HG02884 (cell line): Measurements from ENCODE around the gene FAM78A.

Source experiments
- ATAC-seq: cut with Tn5 transposase; IDR thresholded peaks from one replicate; pipeline ENCODE4 v1.9.1; 2021; ENCODE audit warnings: mild to moderate bottlenecking, moderate library complexity; ENCODE audit not compliant: unreplicated experiment

FAM78A gene

GRCh38 chr9:131303381-131304321, 27.3 kb upstream of the FAM78A start:
- no peak for ATAC-seq

GRCh38 chr9:131302244-131303075, 26.1 kb upstream of the FAM78A start:
- no peak for ATAC-seq

DNA sequence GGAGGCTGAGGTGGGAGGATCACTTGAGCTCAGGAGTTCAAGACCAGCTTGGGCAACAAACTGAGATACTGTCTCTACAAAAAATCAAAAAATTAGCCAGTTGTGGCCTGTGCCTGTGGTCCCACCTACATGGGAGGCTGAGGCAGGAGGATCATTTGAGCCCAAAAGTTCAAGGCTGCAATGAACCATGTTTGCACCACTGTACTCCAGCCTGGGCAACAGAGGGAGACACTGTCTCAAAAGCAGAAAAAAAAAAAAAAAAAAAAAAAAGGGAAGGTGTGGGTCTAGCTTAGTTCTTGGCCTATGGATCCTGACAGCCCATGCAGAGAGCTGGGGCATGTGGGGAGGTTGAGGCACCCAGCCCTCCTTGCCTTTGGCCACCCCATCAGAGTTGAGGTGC, 24.1 kb upstream of the FAM78A start:
- ATAC-seq = no peak

- no peak for ATAC-seq
These were observed 23.6 kb upstream of the FAM78A start for GRCh38 chr9:131299961-131300347.

DNA sequence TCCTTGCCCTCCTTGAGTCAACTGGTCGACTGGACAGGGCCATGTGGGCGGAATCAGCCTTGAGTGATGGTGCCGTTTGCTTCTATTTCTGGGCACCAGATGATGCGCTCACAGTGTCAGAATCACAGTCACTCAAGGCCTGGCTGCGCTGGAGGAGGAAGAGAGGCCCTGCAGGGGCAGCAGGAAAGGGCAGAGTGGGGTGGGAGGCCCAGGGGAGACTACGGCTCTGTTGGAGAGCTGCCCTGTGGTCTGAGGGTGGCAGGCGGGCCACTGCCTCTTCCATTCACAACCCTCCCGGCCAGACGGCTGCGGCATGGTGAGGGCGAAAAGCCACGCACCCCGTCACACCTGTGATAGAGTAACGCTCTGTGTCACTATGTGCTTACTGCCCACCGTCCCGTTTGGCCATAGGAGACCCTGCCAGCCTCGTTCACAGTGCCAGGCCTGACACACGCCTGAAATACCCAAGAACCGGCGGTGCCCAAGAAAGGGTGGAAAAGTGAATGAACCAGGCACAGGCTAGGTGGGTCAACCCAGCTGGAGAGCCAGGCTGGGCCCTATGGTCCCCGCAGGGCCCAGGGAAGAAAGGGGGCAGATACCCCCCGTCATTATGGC, 23.1 kb upstream of the FAM78A start:
- no peak for ATAC-seq

DNA sequence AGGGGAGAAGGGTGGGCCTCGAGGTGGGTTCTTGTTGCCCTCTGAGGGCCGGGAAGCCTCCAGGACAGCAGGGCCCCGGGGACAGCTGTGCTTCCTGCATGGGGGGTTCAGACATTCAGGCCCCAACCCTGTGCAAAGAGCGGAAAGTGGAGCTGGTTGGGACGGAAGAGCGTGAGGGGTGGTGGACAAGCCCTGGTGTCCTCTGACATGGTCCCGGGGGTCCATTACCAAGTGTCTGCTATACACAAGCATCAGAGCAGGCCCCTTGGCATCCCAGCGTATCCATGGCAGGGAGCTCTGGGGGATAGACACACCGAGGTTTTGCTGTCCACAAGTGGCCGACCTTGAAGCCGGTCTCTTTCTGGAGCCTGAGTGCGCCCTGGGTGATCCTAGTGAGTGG, 22.5 kb upstream of the FAM78A start:
- ATAC-seq = no peak

DNA sequence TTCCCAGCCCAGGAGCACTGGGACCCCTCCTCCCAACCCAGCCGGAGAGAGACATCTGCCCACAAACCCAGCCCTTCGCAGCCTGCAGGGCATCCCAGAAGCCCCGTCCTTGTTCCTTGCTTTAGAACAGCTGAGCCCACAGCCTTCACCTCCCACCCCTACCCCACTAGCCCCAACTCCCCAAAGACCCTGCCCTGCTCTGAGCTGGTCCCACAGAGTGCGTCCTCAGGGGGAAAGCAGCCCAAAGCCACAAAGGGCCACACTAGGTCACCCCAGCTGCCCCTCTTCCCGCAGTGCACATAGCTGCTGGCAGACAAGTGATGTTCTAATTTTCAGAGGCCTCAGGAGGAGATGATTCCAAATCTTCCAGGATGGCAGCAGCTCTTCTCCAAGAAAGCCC, 22.0 kb upstream of the FAM78A start:
- no peak for ATAC-seq

DNA sequence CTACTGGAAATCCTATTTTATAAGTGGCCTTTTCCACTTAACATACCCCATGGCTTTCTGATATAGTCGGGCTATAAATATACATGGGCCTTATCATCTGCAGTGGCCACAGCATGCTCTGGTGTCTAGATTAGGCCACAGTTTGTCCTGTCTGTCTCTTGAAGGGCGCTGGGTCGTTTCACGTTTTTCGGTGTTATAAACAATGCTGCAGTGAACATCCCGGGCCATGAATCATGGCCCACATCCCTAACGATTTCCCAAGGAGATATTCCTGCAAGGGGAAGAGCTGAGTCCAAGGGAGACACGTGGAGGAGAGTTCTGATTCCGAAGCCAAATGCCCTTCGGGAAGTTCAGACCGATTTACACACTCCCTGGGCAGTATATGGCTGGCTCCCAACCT, 21.6 kb upstream of the FAM78A start:
- no peak for ATAC-seq

DNA sequence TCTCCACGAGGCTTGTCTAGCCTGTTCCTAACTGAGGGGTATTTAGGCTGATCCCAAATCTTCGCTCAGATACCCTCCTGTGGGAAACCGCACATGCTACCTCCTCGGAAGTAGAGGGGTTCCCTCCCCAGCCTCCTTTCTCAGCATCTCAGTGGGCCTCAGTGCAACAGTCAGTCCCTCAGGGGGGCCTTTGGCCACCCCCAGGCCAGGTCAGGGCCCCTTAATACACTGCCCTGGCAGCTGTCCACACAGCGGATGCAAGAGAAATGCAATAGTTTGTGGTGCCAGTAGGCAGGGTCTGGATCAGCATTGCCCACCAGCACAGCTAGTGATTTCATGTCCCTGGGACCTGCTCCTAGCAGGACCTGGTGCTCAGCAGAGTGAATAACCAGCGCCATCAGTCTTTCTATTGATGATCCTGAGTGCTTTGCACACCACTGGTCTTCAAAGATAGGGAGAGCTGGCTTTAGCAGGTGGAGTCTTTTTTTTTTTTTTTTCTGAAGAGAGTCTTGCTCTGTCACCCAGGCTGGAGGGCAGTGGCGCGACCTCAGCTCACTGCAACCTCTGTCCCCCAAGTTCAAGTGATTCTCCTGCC, 20.7 kb upstream of the FAM78A start:
- ATAC-seq = no peak

DNA sequence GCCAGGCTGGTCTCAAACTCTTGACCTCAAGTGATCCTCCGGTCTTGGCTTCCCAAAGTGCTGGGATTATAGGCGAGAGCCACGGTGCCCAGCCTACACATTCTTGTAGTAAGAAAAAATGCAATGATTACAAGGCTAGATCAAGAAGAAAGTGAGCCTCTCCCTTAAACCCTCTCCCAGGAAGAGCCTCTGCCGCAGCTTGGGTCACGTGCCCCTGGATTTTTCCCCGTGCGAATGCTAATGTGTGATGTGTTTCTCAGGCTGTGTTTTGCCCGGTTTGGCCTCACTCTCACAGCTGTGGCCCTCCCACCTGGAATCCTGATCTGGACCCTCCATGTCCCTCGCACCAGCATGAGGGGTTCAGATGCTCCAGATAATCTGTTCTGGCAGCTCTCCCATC, 20.1 kb upstream of the FAM78A start:
- ATAC-seq = no peak

- ATAC-seq = no peak
These were observed 16.6 kb upstream of the FAM78A start for GRCh38 chr9:131292937-131293336.

DNA sequence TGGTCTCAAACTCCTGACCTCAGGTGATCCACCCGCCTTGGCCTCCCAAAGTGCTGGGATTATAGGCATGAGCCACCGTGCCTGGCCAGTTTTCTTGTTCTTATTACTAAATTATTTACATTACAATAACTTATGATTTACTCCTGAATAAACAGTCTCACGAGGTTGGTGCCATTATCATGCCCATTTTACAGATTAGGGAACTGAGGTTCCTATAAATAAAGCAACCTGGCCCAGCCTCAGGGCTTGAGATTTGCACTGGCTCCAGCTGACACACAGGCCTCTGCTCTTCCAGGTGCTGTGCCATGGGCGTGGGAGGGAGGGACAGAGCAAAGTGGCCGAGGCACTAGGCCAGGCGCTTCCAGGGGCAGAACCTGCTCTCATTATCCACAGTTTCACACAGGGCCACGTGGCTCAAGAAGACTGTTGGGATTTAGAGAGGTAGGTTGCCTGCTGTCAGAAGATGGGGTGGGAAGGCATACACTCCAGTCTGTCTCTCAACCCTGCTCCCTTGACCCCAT, 15.5 kb upstream of the FAM78A start:
- no peak for ATAC-seq

GRCh38 chr9:131290767-131291370, 14.6 kb upstream of the FAM78A start:
- ATAC-seq = no peak

DNA sequence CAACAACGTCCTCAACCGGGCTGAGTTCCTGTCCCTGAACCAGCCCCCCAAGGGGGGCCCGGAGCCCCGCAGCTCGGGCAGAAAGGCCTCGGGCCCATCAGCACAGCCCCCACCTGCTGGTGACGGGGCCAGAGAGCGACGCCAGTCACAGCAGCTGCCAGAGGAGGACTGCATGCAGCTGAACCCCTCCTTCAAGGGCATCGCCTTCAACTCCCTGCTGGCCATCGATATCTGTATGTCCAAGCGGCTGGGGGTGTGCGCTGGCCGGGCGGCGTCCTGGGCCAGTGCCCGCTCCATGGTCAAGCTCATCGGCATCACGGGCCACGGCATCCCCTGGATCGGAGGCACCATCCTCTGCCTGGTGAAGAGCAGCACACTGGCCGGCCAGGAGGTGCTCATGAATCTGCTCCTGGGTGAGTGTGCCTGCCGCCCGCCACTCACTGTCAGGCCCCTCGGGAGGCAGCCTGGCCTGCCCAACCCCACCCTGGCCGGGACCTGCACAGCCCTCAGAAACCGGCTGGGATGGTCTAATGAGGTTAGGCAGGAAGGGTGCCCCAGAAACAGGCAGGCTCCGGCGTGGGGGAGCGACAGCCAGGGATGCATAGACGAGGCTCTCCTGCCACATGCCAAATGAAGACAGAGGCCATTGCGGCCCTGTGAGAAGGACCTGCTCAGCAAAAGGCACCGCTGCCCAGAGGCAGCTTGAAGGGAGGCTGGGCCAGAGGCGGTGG, 13.9 kb upstream of the FAM78A start:
- no peak for ATAC-seq

DNA sequence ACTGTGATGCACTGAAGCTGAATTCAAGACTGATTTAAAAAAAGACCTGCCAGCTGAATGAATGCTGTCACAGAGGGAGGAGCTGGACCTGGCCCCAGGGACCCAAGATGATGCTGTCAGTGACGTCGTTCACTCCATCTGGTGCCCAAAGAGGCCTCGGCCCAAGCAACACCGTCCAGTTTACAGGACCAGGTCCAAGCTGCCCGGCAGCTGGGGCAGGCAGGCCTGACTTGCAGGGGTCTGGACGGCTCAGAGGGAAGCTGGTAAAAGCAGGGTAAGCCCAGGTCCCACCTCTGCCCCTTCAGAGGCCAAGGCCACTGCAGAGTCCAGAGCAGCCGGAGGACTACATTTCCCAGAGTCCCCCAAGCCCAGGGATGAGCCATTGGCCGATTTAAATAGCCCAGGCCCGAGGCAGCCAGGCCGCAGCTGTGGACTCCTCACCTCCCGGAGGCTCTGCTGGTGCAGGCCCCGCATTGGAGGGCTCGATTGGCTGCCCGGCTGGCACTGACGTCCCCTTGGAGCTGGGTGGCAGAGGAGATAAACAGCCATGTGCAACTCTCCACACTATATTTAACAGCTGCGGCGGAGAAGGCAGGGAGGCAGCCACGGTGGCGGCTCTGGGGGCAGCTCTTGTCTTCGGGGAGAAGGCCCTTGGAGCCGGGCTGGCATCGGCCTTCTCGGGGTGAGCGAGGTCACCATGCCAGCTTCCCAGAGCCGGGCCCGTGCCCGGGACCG, 13.2 kb upstream of the FAM78A start, which contains the start of gene PLPP7:
TSS of gene PLPP7 (plus strand) at position 423 of the 735 bp plus-strand sequence. CDS start at position 698, 275 bp downstream.
- ATAC-seq = no peak

DNA sequence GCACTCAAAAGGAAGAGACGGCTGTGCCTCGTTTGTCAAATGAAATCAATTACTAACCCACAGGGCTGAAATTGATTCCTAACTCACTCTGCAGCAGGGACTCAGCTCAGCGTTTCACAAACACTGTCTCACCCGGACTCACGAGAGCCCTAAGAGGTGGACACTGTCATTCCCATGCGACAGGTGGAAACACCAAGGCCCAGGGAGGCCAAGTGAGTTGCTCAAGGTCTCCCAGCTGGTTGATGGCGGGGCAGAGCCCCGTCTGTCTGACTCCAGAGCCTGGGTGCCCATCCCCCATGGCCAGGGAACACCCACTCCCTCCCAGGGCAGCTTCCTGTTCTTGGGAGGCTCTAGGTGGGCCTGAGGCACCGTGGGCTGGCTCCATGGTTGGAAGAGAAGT, 11.9 kb upstream of the FAM78A start:
- no peak for ATAC-seq

GRCh38 chr9:131287359-131287758, 11.0 kb upstream of the FAM78A start:
- ATAC-seq = no peak

DNA sequence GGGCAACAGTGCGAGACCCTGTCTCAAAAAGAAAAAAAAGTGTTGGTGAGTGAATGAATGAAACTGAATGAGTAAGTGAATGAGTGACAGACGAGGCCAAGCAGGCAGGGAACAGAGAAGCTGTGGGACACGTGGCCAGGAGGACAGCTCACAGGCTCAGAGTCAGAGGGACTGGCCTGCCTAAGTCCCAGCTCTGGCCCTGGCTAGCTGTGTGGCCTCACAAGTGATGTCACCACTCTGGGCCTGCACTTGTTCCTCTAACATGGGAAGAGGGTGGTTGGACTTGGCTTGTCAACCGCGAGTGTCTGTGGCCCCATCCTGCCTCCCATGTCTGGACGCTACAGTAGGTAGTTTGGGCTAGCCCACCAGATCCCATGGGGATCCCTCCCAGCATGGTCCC, 8.5 kb upstream of the FAM78A start:
- ATAC-seq = no peak
